GM19324 (cell line): ENCODE data around the gene ATP6V0A1.

Experiments used
- ATAC-seq: cut with Tn5 transposase; IDR thresholded peaks from one replicate; pipeline ENCODE4 v1.9.1; 2021; ENCODE audit warnings: mild to moderate bottlenecking, moderate library complexity; ENCODE audit not compliant: unreplicated experiment, low FRiP score

The ATP6V0A1 gene

GRCh38 chr17:42517516-42517915, 58.8 kb downstream of the ATP6V0A1 start:
- no peak for ATAC-seq

GRCh38 chr17:42518046-42518754, 59.5 kb downstream of the ATP6V0A1 start:
- ATAC-seq, result no peak

GRCh38 chr17:42518755-42519545, 60.3 kb downstream of the ATP6V0A1 start:
- ATAC-seq, result no peak

- ATAC-seq, result no peak
These were observed 61.1 kb downstream of the ATP6V0A1 start for GRCh38 chr17:42519546-42520491.

- no peak for ATAC-seq
These were observed 61.9 kb downstream of the ATP6V0A1 start for GRCh38 chr17:42520540-42520951.

GRCh38 chr17:42521036-42521435, 62.4 kb downstream of the ATP6V0A1 start:
- no peak for ATAC-seq

GRCh38 chr17:42521666-42522262, 63.1 kb downstream of the ATP6V0A1 start:
- no peak for ATAC-seq

- no peak for ATAC-seq
These were observed 63.6 kb downstream of the ATP6V0A1 start for GRCh38 chr17:42522263-42522790.

- no peak for ATAC-seq
These were observed 64.2 kb downstream of the ATP6V0A1 start for GRCh38 chr17:42522798-42523278.

GRCh38 chr17:42525221-42525620, 66.5 kb downstream of the ATP6V0A1 start:
- ATAC-seq, result no peak

GRCh38 chr17:42526031-42526444, 67.4 kb downstream of the ATP6V0A1 start:
- no peak for ATAC-seq

- no peak for ATAC-seq
These were observed 69.3 kb downstream of the ATP6V0A1 start for GRCh38 chr17:42527932-42528331.

- no peak for ATAC-seq
These were observed 70.4 kb downstream of the ATP6V0A1 start for GRCh38 chr17:42529061-42529460.

- ATAC-seq, result no peak
These were observed 72.3 kb downstream of the ATP6V0A1 start for GRCh38 chr17:42530952-42531454.

GRCh38 chr17:42531455-42532354, 73.0 kb downstream of the ATP6V0A1 start:
- ATAC-seq, result no peak

- ATAC-seq, result peak; percentile 0
These were observed 76.7 kb downstream of the ATP6V0A1 start for GRCh38 chr17:42535155-42536047.

- peak; percentile 90 for ATAC-seq
These were observed 77.3 kb downstream of the ATP6V0A1 start, which contains the start of gene NAGLU for GRCh38 chr17:42536048-42536371. NAGLU (plus strand) TSS chr17:42536241; CDS start chr17:42536273, 32 bp downstream.
